Activated naive CD4-positive, alpha-beta T cell treated with anti-CD3 and anti-CD28 coated beads for 36 hours (primary cell): Measurements from ENCODE around the gene GRIK4. TPM values are rescaled to one million over a fixed set of nuclear protein-coding genes. Genes with fewer than 3 reads are reported as not detected.

ENCODE experiments used
- CTCF ChIA-PET: fragments of 350-600 bp; sonication (Branson Sonifier 250); formaldehyde crosslinking; loops from one replicate; lab custom pipeline; 2021; ENCODE audit warnings: antibody characterized with exemption; lab: Charles Lee
- DNase-seq: peaks from one replicate; pipeline ENCODE4 v3.0.0-alpha.2; 2020
- H3K27ac Mint-ChIP-seq: one replicate; pipeline ENCODE4 v1.8.0; 2021; ENCODE audit warnings: mild to moderate bottlenecking, mixed read lengths
- H3K27me3 Mint-ChIP-seq: one replicate; pipeline ENCODE4 v1.8.0; 2021; ENCODE audit warnings: low read depth, mixed read lengths
- H3K36me3 Mint-ChIP-seq: one replicate; pipeline ENCODE4 v1.8.0; 2021; ENCODE audit warnings: low read depth, mixed read lengths
- H3K4me1 Mint-ChIP-seq: one replicate; pipeline ENCODE4 v1.8.0; 2021; ENCODE audit warnings: low read depth, mixed read lengths
- H3K4me3 Mint-ChIP-seq: one replicate; pipeline ENCODE4 v1.8.0; 2021; ENCODE audit warnings: mild to moderate bottlenecking, moderate library complexity, mixed read lengths
- H3K9me3 Mint-ChIP-seq: one replicate; pipeline ENCODE4 v1.8.0; 2021; ENCODE audit warnings: mixed read lengths
- intact Hi-C: fragments of 100-400 bp; cut with micrococcal nuclease; formaldehyde crosslinking; loops from one replicate; pipeline ENCODE4 v1.15.1; 2023
- total RNA-seq, 2 experiments: library from RNA; stranded (reverse); gene quantifications; one replicate each; pipeline ENCODE4 v1.2.3, GENCODE V29; 2021

GRIK4 gene, protein sequence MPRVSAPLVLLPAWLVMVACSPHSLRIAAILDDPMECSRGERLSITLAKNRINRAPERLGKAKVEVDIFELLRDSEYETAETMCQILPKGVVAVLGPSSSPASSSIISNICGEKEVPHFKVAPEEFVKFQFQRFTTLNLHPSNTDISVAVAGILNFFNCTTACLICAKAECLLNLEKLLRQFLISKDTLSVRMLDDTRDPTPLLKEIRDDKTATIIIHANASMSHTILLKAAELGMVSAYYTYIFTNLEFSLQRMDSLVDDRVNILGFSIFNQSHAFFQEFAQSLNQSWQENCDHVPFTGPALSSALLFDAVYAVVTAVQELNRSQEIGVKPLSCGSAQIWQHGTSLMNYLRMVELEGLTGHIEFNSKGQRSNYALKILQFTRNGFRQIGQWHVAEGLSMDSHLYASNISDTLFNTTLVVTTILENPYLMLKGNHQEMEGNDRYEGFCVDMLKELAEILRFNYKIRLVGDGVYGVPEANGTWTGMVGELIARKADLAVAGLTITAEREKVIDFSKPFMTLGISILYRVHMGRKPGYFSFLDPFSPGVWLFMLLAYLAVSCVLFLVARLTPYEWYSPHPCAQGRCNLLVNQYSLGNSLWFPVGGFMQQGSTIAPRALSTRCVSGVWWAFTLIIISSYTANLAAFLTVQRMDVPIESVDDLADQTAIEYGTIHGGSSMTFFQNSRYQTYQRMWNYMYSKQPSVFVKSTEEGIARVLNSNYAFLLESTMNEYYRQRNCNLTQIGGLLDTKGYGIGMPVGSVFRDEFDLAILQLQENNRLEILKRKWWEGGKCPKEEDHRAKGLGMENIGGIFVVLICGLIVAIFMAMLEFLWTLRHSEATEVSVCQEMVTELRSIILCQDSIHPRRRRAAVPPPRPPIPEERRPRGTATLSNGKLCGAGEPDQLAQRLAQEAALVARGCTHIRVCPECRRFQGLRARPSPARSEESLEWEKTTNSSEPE
- not detected for total RNA-seq

DNA sequence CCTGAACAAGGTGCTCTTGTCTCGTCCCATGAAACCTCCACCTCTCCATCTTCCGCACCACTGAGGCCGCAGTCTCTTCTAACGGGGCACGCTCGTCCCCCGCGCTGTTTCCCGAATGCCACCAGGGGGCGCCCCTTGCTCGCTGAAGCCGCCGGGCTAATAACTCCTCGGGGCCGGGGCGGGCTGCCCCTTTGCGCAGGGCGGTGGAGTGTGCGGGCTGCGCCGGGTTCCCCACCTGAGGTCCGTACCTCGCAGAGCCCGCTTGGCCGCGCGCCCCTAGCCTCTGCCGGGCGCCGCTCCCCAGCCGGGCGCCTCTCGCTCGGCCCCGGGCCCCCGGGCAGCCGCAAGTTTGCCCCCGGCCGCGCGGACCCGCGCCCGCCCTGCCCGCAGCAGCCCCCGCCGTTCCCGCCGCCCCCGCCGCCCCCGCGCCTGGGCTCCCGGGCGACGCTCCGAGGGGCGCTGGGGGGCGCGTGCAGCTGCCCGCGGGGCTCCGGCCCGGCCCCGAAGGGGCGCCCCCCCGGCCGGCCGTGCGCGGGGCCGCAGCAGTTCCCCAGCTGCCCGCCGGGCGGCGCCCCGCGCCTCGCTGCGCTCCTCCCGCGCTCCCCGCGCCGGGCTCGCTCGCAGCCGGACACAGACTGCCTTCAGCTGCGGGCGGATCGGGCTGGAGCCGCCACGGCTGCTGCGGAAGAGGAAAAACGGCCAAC is at the start of gene GRIK4:
TSS of gene GRIK4 (plus strand) at position 633 of the 704 bp plus-strand sequence. CDS start 148,571 bp downstream, outside the sequence.
- intact Hi-C loops: loop anchor here (1.0 to 2.0 kb wide), 7 partner anchors 174 to 683 kb away; no protein-coding TSS in a partner anchor
- H3K27ac Mint-ChIP-seq: no peak within 1 kb of the TSS
- DNase-seq: peak; percentile 87
- H3K9me3 Mint-ChIP-seq: no peaks in the 10 kb centered on the region
- H3K36me3 Mint-ChIP-seq: no peaks in the 10 kb centered on the region
- H3K27me3 Mint-ChIP-seq: peaks cover 66% of the 10 kb centered on the region
- CTCF ChIA-PET: interaction anchor here (0.8 to 1.7 kb wide), 10 partner anchors 14 to 440 kb away, joined by 3 to 5 read pairs (median 3); no protein-coding TSS in a partner anchor
- H3K4me1 Mint-ChIP-seq: peaks cover 2% of the 10 kb centered on the region
- H3K4me3 Mint-ChIP-seq: peak within 1 kb of the TSS; percentile 16

DNA sequence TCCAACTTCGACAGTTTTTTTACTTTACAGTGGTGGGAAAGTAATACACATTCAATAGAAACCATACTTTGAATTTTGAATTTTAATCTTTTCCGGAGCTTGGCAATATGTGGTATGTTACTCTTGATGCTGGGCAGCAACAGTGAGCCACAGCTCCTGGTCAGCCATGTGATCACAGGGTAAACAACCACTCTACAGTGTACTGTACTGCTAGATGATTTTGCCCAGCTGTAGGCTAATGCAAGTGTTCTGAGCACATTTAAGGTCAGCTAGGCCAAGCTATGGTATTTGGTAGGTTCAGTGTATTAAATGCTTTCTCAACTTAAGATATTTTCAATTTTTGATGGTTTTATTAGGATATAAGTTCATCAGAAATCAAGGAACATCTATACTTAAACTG is 48.7 kb upstream of the GRIK4 start:
- DNase-seq: no peak
- Mint-ChIP-seq H3K27ac (no peak overlapping the region), H3K9me3 (no peaks in the 10 kb centered on the region), H3K27me3 (no peaks in the 10 kb centered on the region), H3K4me1 (no peaks in the 10 kb centered on the region), H3K36me3 (peaks cover 34% of the 10 kb centered on the region), H3K4me3 (no peak overlapping the region)
- CTCF ChIA-PET: no interaction called here
- intact Hi-C loops: no loop called here

DNA sequence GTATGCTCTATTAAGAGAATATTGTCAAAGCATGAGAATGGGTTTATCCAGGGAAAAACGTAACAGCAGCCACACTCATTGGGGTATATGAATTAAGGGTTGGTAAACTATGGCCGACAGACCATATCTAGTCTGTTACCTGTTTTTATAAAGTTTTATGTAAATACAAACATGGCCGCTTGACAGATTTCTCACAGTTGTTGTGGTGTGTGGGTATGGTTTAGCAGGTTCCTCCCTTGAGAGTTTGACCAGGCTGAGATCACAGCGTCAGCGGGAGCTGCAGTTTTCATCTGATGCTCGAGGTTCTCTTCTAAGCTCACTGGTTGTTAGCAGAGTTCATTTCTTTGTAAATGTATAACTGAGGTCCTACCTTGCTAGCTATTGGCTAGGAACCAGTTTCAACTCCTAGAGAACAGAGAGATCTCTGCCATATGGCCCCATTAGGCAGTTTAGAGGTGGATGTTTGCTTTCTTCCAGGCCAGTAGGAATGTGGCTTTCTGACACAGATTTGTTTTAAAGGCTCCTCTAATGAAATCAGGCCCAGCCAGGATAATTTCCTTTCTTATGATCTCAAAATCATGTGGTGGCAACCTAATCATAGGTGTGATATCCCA is 45.5 kb upstream of the GRIK4 start:
- peaks cover 24% of the 10 kb centered on the region for H3K36me3 Mint-ChIP-seq
- no peaks in the 10 kb centered on the region for H3K27me3 Mint-ChIP-seq
- no peak for DNase-seq
- CTCF ChIA-PET: no interaction called here
- H3K4me3 Mint-ChIP-seq: no peak overlapping the region
- intact Hi-C loops: no loop called here
- no peaks in the 10 kb centered on the region for H3K9me3 Mint-ChIP-seq
- no peaks in the 10 kb centered on the region for H3K4me1 Mint-ChIP-seq
- H3K27ac Mint-ChIP-seq: no peak overlapping the region

DNA sequence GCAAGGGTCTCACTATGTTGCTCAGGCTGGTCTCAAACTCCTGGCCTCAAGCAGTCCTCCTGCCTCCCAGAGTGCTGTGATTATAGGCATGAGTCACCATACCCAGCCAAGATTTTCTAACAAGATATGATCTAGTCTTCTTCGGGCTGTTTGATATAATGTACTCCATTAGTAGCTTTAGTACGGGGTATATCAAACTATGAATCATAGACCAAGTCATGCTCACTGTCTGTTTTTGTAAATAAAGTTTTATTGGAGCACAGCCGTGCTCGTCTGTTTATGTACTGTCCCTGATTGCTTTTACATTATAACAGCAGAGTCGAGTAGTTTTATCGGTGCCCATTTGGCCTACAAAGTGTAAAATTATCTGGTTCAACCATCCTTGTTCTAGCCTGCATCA is 43.9 kb upstream of the GRIK4 start:
- intact Hi-C loops: no loop called here
- H3K4me1 Mint-ChIP-seq: no peaks in the 10 kb centered on the region
- H3K4me3 Mint-ChIP-seq: no peak overlapping the region
- no peak for DNase-seq
- no peaks in the 10 kb centered on the region for H3K9me3 Mint-ChIP-seq
- no peak overlapping the region for H3K27ac Mint-ChIP-seq
- CTCF ChIA-PET: no interaction called here
- H3K36me3 Mint-ChIP-seq: peaks cover 17% of the 10 kb centered on the region
- H3K27me3 Mint-ChIP-seq: no peaks in the 10 kb centered on the region

DNA sequence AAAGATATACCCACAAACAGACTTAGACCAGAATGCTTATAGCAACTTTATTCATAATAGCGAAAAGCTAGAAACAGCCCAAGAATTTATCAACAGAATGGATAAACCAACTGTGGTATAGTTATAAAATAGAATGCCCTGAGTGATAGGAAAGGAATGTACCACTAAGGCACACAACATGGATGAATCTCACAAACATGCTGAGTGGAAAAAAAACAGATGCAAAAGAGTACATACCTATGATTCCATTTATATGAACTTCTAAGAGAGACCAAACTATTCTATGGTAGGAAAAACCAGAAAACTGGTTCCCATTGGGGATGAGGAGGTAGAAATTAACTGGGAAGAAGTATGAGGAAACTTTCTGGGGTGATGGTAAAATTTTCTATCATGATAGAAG is 40.4 kb upstream of the GRIK4 start:
- Mint-ChIP-seq H3K4me3 (no peak overlapping the region), H3K9me3 (no peaks in the 10 kb centered on the region), H3K27me3 (no peaks in the 10 kb centered on the region), H3K27ac (no peak overlapping the region), H3K4me1 (no peaks in the 10 kb centered on the region), H3K36me3 (peaks cover 10% of the 10 kb centered on the region)
- intact Hi-C loops: no loop called here
- CTCF ChIA-PET: no interaction called here
- DNase-seq: no peak

DNA sequence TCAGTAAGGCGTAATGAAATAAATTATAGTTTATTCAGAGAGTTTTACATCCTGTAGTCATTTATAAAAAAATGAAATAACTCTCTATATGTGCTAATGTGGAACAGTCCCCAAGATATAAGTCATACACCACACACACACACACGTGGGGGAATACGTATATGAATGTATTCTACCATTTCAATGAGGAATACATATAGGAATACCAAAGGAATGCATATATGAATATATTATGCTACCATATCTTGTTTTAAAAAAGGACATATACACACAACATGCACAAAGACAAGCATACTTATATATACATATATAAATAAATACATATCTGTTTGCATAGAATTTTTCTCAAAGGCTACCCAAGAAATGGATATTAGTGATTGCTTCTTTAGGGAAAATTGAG is 39.6 kb upstream of the GRIK4 start:
- CTCF ChIA-PET: no interaction called here
- intact Hi-C loops: no loop called here
- Mint-ChIP-seq H3K4me1 (no peaks in the 10 kb centered on the region), H3K4me3 (no peak overlapping the region), H3K36me3 (peaks cover 13% of the 10 kb centered on the region), H3K9me3 (no peaks in the 10 kb centered on the region), H3K27me3 (no peaks in the 10 kb centered on the region), H3K27ac (no peak overlapping the region)
- DNase-seq: no peak

DNA sequence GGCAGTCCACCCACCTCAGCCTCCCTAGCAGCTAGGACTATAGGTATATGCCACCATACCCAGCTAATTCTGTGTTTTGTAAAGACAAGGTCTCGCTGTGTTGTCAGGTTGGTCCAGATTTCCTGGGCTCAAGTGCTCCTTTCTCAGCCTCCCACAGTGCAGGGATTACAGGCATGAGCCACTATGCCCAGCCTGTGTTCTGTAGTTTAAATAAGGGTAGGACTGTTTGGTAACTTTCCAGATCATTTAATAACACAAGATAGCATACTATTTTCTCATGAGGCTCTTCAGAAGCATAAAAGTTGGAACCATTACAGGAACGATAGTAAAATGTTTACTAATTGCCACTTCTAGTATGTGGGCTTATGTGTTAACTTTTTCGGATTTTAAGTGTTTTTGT is 38.0 kb upstream of the GRIK4 start:
- H3K27me3 Mint-ChIP-seq: no peaks in the 10 kb centered on the region
- no peak overlapping the region for H3K4me3 Mint-ChIP-seq
- no peak overlapping the region for H3K27ac Mint-ChIP-seq
- peaks cover under 1% of the 10 kb centered on the region for H3K4me1 Mint-ChIP-seq
- H3K36me3 Mint-ChIP-seq: peaks cover 11% of the 10 kb centered on the region
- intact Hi-C loops: no loop called here
- H3K9me3 Mint-ChIP-seq: no peaks in the 10 kb centered on the region
- CTCF ChIA-PET: no interaction called here
- no peak for DNase-seq

DNA sequence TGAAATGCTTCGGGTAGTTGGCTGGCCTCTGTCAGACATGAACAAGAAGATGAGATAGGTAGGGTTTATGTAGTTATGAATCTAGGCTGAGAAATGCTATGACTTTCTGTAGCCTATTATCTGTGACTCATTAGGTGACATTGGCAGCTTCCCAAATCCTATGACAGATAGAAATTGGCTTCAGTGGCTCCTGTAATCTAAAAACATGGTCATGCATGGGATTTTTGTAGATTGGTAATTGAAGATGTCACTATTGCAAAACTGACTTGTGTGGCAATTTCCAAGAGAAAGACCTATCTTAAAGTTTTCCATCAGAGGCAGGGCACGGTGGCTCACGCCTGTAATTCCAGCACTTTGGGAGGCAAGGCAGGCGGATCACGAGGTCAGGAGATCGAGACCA is 29.4 kb upstream of the GRIK4 start:
- no peak for DNase-seq
- Mint-ChIP-seq H3K36me3 (peaks cover 26% of the 10 kb centered on the region), H3K4me3 (no peak overlapping the region), H3K27ac (no peak overlapping the region), H3K27me3 (no peaks in the 10 kb centered on the region), H3K9me3 (no peaks in the 10 kb centered on the region), H3K4me1 (peaks cover 7% of the 10 kb centered on the region)
- CTCF ChIA-PET: interaction anchor here (0.6 kb wide), 1 partner anchor 320 kb away, joined by 3 read pairs; no protein-coding TSS in a partner anchor
- intact Hi-C loops: no loop called here

DNA sequence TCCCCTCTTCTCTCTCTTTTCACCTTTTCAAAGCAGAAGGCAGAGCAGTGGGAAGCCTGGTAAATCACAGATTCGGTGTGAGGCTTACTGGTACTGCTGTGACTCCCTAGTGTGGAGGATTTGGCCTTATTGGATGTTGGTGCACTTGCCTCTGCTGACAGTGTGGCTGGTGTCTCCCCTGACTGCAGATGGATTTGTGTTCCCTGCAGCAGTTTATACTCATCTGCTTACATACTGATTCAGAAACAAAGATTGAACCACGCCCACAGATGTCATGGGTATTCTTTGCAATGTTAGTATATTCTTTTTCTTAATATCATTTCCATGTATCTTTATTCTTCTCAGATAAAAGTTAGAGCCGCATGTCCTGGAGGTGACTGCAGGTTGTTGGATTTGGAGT is 26.8 kb upstream of the GRIK4 start:
- Mint-ChIP-seq H3K4me3 (no peak overlapping the region), H3K9me3 (no peaks in the 10 kb centered on the region), H3K4me1 (no peaks in the 10 kb centered on the region), H3K27me3 (no peaks in the 10 kb centered on the region), H3K36me3 (peaks cover 21% of the 10 kb centered on the region), H3K27ac (no peak overlapping the region)
- no peak for DNase-seq
- intact Hi-C loops: no loop called here
- CTCF ChIA-PET: no interaction called here

DNA sequence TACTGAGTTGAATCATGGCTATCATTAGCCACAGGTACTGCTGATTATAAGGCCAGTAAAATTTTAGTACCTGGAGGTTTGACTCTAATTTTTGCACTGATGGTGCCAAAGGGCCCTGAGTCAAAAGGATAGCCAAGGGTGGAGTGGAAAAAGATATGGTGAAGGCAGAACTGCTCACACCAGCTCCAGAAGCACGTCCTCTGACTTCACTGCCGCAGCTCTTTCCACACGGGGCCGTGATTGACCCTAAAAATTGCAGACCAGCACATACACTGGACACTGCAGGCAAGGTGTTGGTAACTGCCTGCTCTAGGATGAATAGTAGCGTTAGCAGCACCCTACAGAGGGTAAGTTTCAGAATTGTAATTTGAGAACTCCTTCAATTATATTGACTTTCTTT is 25.4 kb upstream of the GRIK4 start:
- no peaks in the 10 kb centered on the region for H3K27me3 Mint-ChIP-seq
- CTCF ChIA-PET: no interaction called here
- H3K9me3 Mint-ChIP-seq: no peaks in the 10 kb centered on the region
- peaks cover 14% of the 10 kb centered on the region for H3K36me3 Mint-ChIP-seq
- no peak overlapping the region for H3K4me3 Mint-ChIP-seq
- DNase-seq: no peak
- no peaks in the 10 kb centered on the region for H3K4me1 Mint-ChIP-seq
- intact Hi-C loops: no loop called here
- H3K27ac Mint-ChIP-seq: no peak overlapping the region

DNA sequence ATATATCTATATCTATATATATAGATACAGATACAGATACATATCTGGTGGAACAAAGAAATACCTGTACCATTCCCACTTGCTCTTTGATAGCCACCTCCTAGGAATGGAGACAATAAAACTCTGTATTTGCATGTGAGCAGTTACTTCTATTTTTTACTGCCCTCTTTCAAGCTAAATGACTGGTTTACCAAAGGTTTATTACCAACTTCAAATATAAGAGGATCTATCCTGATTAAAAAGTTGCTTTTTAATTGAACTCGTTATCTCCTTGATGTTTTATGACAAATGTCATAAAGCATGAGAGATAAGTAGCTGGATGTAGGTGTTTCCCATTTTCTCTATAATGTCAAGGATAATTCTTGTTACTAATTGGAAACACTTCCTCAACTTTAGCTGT is 21.7 kb upstream of the GRIK4 start:
- CTCF ChIA-PET: no interaction called here
- peaks cover 3% of the 10 kb centered on the region for H3K36me3 Mint-ChIP-seq

DNA sequence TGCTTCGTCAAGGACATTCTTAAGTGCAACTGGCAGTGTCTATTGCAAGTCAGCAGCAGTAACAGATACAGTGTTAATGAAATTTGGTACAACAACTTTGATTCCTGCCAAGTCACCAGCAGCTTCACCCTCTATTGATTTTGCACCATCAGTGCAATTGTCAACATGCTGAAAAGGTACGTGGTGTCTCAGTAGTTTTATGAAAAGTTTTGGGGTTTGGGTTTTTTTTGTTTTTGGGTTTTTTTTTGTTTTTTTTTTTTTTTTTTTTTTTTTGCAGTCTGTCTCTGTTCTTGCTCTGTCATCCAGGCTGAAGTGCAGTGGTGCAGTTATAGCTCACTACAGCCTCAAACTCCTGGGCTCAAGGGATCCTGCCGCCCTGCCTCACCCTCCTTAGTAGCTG is 19.1 kb upstream of the GRIK4 start:
- no peak overlapping the region for H3K27ac Mint-ChIP-seq
- no peak for DNase-seq
- CTCF ChIA-PET: no interaction called here
- no peak overlapping the region for H3K4me3 Mint-ChIP-seq
- no peaks in the 10 kb centered on the region for H3K36me3 Mint-ChIP-seq
- no peaks in the 10 kb centered on the region for H3K9me3 Mint-ChIP-seq
- no peaks in the 10 kb centered on the region for H3K4me1 Mint-ChIP-seq
- intact Hi-C loops: no loop called here
- no peaks in the 10 kb centered on the region for H3K27me3 Mint-ChIP-seq

More for the DNA sequence above, 21.7 kb upstream of the GRIK4 start:
- intact Hi-C loops: no loop called here
- Mint-ChIP-seq H3K9me3 (no peaks in the 10 kb centered on the region), H3K4me3 (no peak overlapping the region), H3K27ac (no peak overlapping the region), H3K27me3 (no peaks in the 10 kb centered on the region), H3K4me1 (no peaks in the 10 kb centered on the region)
- DNase-seq: no peak
